ENCODE data around the gene PHYKPL.
A peak's percentile ranks its signal among the peaks of the same experiment; 100 is the strongest.

The PHYKPL gene

GRCh38 chr5:178222292-178222691 is 10.3 kb downstream of the PHYKPL start:
- no peak for DNase-seq

GRCh38 chr5:178221853-178222252 is 10.7 kb downstream of the PHYKPL start:
- no peak for DNase-seq

GRCh38 chr5:178221282-178221681 is 11.3 kb downstream of the PHYKPL start:
- no peak for DNase-seq

- DNase-seq = no peak
Measured at GRCh38 chr5:178218827-178219226, 13.8 kb downstream of the PHYKPL start.

GRCh38 chr5:178218237-178218776 is 14.3 kb downstream of the PHYKPL start:
- no peak for DNase-seq

- DNase-seq = no peak
Measured at GRCh38 chr5:178216779-178217178, 15.8 kb downstream of the PHYKPL start.

- DNase-seq = no peak
Measured at GRCh38 chr5:178216088-178216534, 16.5 kb downstream of the PHYKPL start.

- no peak for DNase-seq
Measured at GRCh38 chr5:178215280-178216002, 17.2 kb downstream of the PHYKPL start.

- no peak for DNase-seq
Measured at GRCh38 chr5:178214160-178214803, 18.3 kb downstream of the PHYKPL start.

- no peak for DNase-seq
Measured at GRCh38 chr5:178213748-178214151, 18.9 kb downstream of the PHYKPL start.

- no peak for DNase-seq
Measured at GRCh38 chr5:178213003-178213461, 19.6 kb downstream of the PHYKPL start.

GRCh38 chr5:178212241-178213002 is 20.2 kb downstream of the PHYKPL start:
- no peak for DNase-seq

GRCh38 chr5:178211095-178212048 is 21.2 kb downstream of the PHYKPL start:
- no peak for DNase-seq

- DNase-seq = no peak
Measured at GRCh38 chr5:178210686-178211085, 21.9 kb downstream of the PHYKPL start.

GRCh38 chr5:178210073-178210535 is 22.5 kb downstream of the PHYKPL start:
- DNase-seq = no peak

- no peak for DNase-seq
Measured at GRCh38 chr5:178209334-178210072, 23.1 kb downstream of the PHYKPL start.

GRCh38 chr5:178208540-178209227 is 23.9 kb downstream of the PHYKPL start:
- no peak for DNase-seq

- no peak for DNase-seq
Measured at GRCh38 chr5:178207917-178208280, 24.7 kb downstream of the PHYKPL start.

- DNase-seq = peak in 1 of 14 donors; percentile 43
Measured at GRCh38 chr5:178207183-178207916, 25.3 kb downstream of the PHYKPL start.

Data from C1 segment of cervical spinal cord (tissue), 14 donors.